Left lung (tissue), 10 donors: ENCODE results near the gene RNLS. TPM values are rescaled to one million over a fixed set of nuclear protein-coding genes. Genes with fewer than 3 reads are reported as not detected.

ENCODE experiments used
- ATAC-seq: fragments of 200-7000 bp; cut with Tn5 transposase; one replicate; pipeline ENCODE4 v1.9.1; 2020; ENCODE audit warnings: moderate library complexity
- DNase-seq, 4 donors: peaks; one replicate each; pipeline ENCODE4 v3.0.0-alpha.2; 2013 to 2020
- H3K27ac ChIP-seq, 2 donors: fragments of 200-600 bp; sonication (generic) in 1 of 2; one replicate each; pipeline versions ENCODE4 v1.5.0 to v1.8.0; 2020 to 2021
- H3K27me3 ChIP-seq, 2 donors: fragments of 200-600 bp; sonication (generic) in 1 of 2; one replicate each; pipeline versions ENCODE4 v1.5.0 to v1.8.0; 2020 to 2021
- H3K36me3 ChIP-seq, 2 donors: fragments of 200-600 bp; sonication (generic) in 1 of 2; one replicate each; pipeline versions ENCODE4 v1.5.0 to v1.8.0; 2020 to 2021
- H3K4me1 ChIP-seq, 2 donors: fragments of 200-600 bp; one replicate each; pipeline ENCODE4 v1.8.0; 2021
- H3K4me3 ChIP-seq, 2 donors: fragments of 200-600 bp; sonication (generic) in 1 of 2; one replicate each; pipeline versions ENCODE4 v1.5.0 to v1.8.0; 2020 to 2021; ENCODE audit warnings: mild to moderate bottlenecking in 1 of 2
- H3K9me3 ChIP-seq, 2 donors: fragments of 200-600 bp; sonication (generic) in 1 of 2; one replicate each; pipeline versions ENCODE4 v1.5.0 to v1.8.0; 2020 to 2021
- CTCF ChIP-seq, 2 donors: fragments of 200-600 bp; sonication (generic) in 1 of 2; IDR thresholded peaks; one replicate each; pipeline versions ENCODE4 v1.5.0 to v1.8.0; 2021; ENCODE audit warnings: antibody characterized with exemption in 2 of 2
- intact Hi-C, 2 donors: fragments of 100-400 bp; cut with DNase I; formaldehyde crosslinking; loops; one replicate each; pipeline versions ENCODE4 v1.11.2 to v1.14.2; 2022
- polyA plus RNA-seq, 6 donors: library from polyadenylated mRNA; unstranded; fragments of 120-200 nt; gene quantifications; one replicate each; pipeline ENCODE4 v1.2.1, GENCODE V29; 2013; ENCODE audit not compliant: insufficient read length in 6 of 6
- total RNA-seq, 2 donors: library from RNA; stranded (reverse); fragmentation: NEBNext Ultra II Directional; extraction: Animal tissue kit (Norgen Biotek cat#: 25700); gene quantifications; one replicate each; pipeline ENCODE4 v1.2.1, GENCODE V29; 2021
- donor health status: DM: no; HTN: yes; CAD: no.
- donor health status: DM: no; HTN: no; CAD: no.

Gene RNLS
- total and polyA plus RNA-seq, 8 donors = 4.1 to 8.8 (median 5.2) TPM

DNA sequence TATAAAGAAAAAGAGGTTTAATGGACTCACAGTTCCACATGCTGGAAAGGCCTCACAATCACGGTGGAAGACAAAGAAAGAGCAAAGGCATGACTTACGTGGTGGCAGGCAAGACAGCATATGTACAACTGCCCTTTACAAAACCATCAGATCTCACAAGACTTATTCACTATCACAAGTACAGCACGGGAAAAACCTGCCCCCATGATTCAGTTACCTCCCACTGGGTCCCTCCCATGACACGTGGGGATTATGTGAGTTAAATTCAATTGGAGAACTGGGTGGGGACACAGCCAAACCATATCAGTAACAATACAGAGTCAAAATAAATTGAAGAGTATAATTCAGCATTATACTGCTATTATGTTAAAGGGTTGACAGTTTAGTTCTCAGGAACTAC, 37.8 kb downstream of the RNLS start:
- intact Hi-C loops = no loop called here
- Histone ChIP-seq H3K27me3 (no peaks in the 10 kb centered on the region), H3K36me3 (no peaks in the 10 kb centered on the region), H3K4me3 (no peak overlapping the region), H3K9me3 (no peaks in the 10 kb centered on the region), H3K4me1 (peaks cover 0 to 2% of the 10 kb centered on the region in 2 donors), H3K27ac (no peak overlapping the region)
- ATAC-seq (no peak), DNase-seq (no peak)
- no peak for TF ChIP-seq CTCF (IDR thresholded peaks at IDR 0.05)

GRCh38 chr10:88544140-88544870, 38.8 kb downstream of the RNLS start:
- intact Hi-C loops = no loop called here
- Histone ChIP-seq H3K36me3 (no peaks in the 10 kb centered on the region), H3K27me3 (no peaks in the 10 kb centered on the region), H3K4me3 (no peak overlapping the region), H3K4me1 (peaks cover 0 to 9% of the 10 kb centered on the region in 2 donors), H3K27ac (no peak overlapping the region), H3K9me3 (no peaks in the 10 kb centered on the region)
- DNase-seq = no peak
- no peak for TF ChIP-seq CTCF (IDR thresholded peaks at IDR 0.05)
- no peak for ATAC-seq

- no peaks in the 10 kb centered on the region for H3K9me3 ChIP-seq
- peak overlapping the region in 1 of 2 donors; percentile 60 for H3K27ac ChIP-seq
- intact Hi-C loops = no loop called here
- TF ChIP-seq CTCF (IDR thresholded peaks at IDR 0.05) = no peak
- peaks cover 0 to 9% of the 10 kb centered on the region in 2 donors for H3K4me1 ChIP-seq
- no peaks in the 10 kb centered on the region for H3K27me3 ChIP-seq
- no peak overlapping the region for H3K4me3 ChIP-seq
- H3K36me3 ChIP-seq = no peaks in the 10 kb centered on the region
- DNase-seq = no peak
- ATAC-seq = no peak
These were observed 40.6 kb downstream of the RNLS start for GRCh38 chr10:88542522-88542921.

DNA sequence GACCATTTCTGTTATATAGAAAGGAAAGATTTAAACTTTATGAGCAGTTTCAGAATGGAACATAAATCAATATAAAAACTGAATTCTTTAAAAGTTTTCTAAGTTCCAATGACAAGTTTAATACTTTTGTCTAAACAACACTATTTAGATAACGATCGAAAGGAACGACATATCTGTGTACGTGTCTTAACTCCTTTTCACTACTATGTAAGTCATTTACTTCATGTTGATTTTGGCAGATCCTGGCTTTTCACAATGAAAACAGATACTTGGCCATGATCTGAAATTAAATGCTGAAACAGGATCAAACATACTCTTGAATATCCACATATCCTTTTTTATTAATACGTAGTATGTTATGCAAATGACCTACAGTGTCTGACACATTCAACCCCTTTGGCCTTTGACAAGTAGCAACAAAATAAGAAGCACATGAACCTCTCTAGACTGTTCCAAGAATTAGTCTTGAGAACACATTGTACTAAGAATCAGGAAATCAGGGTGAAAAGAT, 41.9 kb downstream of the RNLS start:
- Histone ChIP-seq H3K27ac (peak overlapping the region; percentile 49 to 60), H3K9me3 (no peaks in the 10 kb centered on the region), H3K36me3 (no peaks in the 10 kb centered on the region), H3K4me1 (peaks cover 0 to 9% of the 10 kb centered on the region in 2 donors), H3K4me3 (no peak overlapping the region), H3K27me3 (no peaks in the 10 kb centered on the region)
- TF ChIP-seq CTCF (IDR thresholded peaks at IDR 0.05) = no peak
- intact Hi-C loops = no loop called here
- DNase-seq (no peak), ATAC-seq (peak; percentile 72)

DNA sequence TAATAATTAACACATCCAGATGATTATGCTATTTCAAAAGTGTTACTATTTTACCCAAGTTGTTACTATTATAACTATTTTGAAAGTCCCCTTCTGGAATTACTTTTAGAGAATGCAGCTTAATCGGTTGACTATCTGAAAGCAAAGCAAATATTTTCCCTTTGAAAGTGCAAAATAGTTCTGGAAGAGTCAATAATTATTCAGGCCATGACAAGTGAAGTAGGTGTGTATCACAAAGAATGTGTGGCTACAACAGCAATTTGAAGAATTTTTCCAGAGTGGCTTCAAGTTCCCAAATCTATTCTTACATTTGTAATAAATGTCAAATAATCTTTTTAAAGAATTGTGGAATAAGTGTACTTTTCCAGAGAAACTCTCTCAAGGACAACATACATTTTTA, 42.8 kb downstream of the RNLS start:
- intact Hi-C loops = no loop called here
- peak overlapping the region; percentile 13 to 60 for H3K27ac ChIP-seq
- TF ChIP-seq CTCF (IDR thresholded peaks at IDR 0.05) = no peak
- no peaks in the 10 kb centered on the region for H3K36me3 ChIP-seq
- H3K4me1 ChIP-seq = peaks cover 0 to 9% of the 10 kb centered on the region in 2 donors
- no peaks in the 10 kb centered on the region for H3K9me3 ChIP-seq
- DNase-seq (no peak), ATAC-seq (peak; percentile 76)
- H3K27me3 ChIP-seq = no peaks in the 10 kb centered on the region
- H3K4me3 ChIP-seq = no peak overlapping the region
